ENCODE measurements around the gene LIM2. TPM values are rescaled to one million over a fixed set of nuclear protein-coding genes. Genes with fewer than 3 reads are reported as not detected.
"Not testable (repeated sequence)": the region's sequence is repeated elsewhere in the genome, so short reads cannot be mapped to it uniquely, and the experiment has no call there.

Gene LIM2
- total and polyA plus RNA-seq, 2 of the 4 experiments (the other 2 are of a cell fraction), result not detected

- no TSS peak for BruUV-seq (replicated peaks)
- Histone ChIP-seq H3K27me3 (ENCODE audit: control insufficient read depth, insufficient read depth, low read length) (no peaks in the 10 kb centered on the region), H3K4me1 (ENCODE audit: control insufficient read depth, insufficient read depth, low read length) (no peaks in the 10 kb centered on the region), H3K4me3 (ENCODE audit: insufficient read depth, low read depth, low read length) (no peak within 1 kb of the TSS), H3K14ac (replicated peaks; ENCODE audit: low read depth, low read length) (no peak within 1 kb of the TSS), H4K8ac (ENCODE audit: low read depth in 2 of 2, low read length in 2 of 2) (no peak within 1 kb of the TSS), H4K91ac (ENCODE audit: insufficient read depth, low read depth, low read length) (no peak within 1 kb of the TSS), H3K27ac (ENCODE audit: insufficient read depth, low read length) (no peak within 1 kb of the TSS), H2AK5ac (ENCODE audit: low read depth, low read length) (no peak within 1 kb of the TSS), H2BK120ac (ENCODE audit: low read depth, low read length) (no peak within 1 kb of the TSS), H2BK15ac (ENCODE audit: low read depth, low read length) (no peak within 1 kb of the TSS), H2BK5ac (ENCODE audit: low read depth, low read length, poor library complexity, severe bottlenecking) (no peak within 1 kb of the TSS), H3K9me1 (ENCODE audit: insufficient read depth, low read length) (no peaks in the 10 kb centered on the region), H3K36me3 (ENCODE audit: control insufficient read depth, insufficient read depth, low read length) (no peaks in the 10 kb centered on the region), H2AK9ac (replicated peaks; ENCODE audit: low read depth, low read length, poor library complexity) (no peak within 1 kb of the TSS), H2BK20ac (ENCODE audit: low read depth, low read length) (no peak within 1 kb of the TSS), H3K18ac (ENCODE audit: low read depth, low read length) (no peak within 1 kb of the TSS), H3K23ac (ENCODE audit: low read depth, low read length) (no peak within 1 kb of the TSS), H3K9me3 (ENCODE audit: control insufficient read depth, insufficient read depth, low read length) (no peaks in the 10 kb centered on the region), H4K5ac (ENCODE audit: low read depth, low read length) (no peak within 1 kb of the TSS), H2AFZ (replicated peaks; ENCODE audit: low read length, poor library complexity) (peak within 1 kb of the TSS; percentile 51), H3K4me2 (ENCODE audit: low read depth, low read length) (no peak within 1 kb of the TSS), H3K56ac (ENCODE audit: extremely low read depth, insufficient read depth, low read length) (no peak within 1 kb of the TSS), H3K4ac (ENCODE audit: low read depth, low read length) (no peak within 1 kb of the TSS), H3K79me1 (ENCODE audit: low read depth in 1 of 2, low read length in 2 of 2) (no peaks in the 10 kb centered on the region), H4K20me1 (ENCODE audit: insufficient read depth, low read length) (no peaks in the 10 kb centered on the region), H3K9ac (ENCODE audit: low read depth, low read length) (no peak within 1 kb of the TSS)
- DNase-seq (no peak), ATAC-seq (ENCODE audit: low read depth) (no peak)
- CTCF ChIA-PET, result interaction anchor here (1.2 kb wide), 1 partner anchor 20 kb away, joined by 3 read pairs; no protein-coding TSS in a partner anchor
- in situ Hi-C loops (cut with MboI; ENCODE audit: low sequenced_read_pairs), result no loop called here
- intact Hi-C loops (cut with micrococcal nuclease), result no loop called here
- 66% methylated on average over 9 of the region's 21 CpGs; no CpG with 5 or more reads in 1 of the 2 experiments for WGBS, 2 experiments (ENCODE audit: extremely low coverage in 2 of 2, insufficient read length in 1 of 2)
- no peak for TF ChIP-seq NFE2L2 (IDR thresholded peaks at IDR 0.05; ENCODE audit: low read depth, low read length)
- TF ChIP-seq RCOR1 (IDR thresholded peaks at IDR 0.05; ENCODE audit: insufficient replicate concordance, low read length), result no peak
- dilution Hi-C loops (cut with HindIII; ENCODE audit: low sequenced_read_pairs, unreplicated experiment), result no loop called here
- POLR2A ChIA-PET (ENCODE audit: unreplicated experiment), result no interaction called here
Measured at GRCh38 chr19:51417107-51417809, 29.5 kb upstream of the LIM2 start, which contains the start of gene SIGLEC10. TSS of gene SIGLEC10 (minus strand) at chr19:51417642. CDS start at chr19:51417581, 61 bp downstream.

GRCh38 chr19:51416422-51416821 is 28.6 kb upstream of the LIM2 start:
- H2BK20ac ChIP-seq (ENCODE audit: low read depth, low read length); H3K14ac ChIP-seq (replicated peaks; ENCODE audit: low read depth, low read length); H2BK5ac ChIP-seq (ENCODE audit: low read depth, low read length, poor library complexity, severe bottlenecking); H3K27ac ChIP-seq (ENCODE audit: insufficient read depth, low read length); dilution Hi-C loops (cut with HindIII; ENCODE audit: low sequenced_read_pairs, unreplicated experiment); H4K8ac ChIP-seq (ENCODE audit: low read depth in 2 of 2, low read length in 2 of 2); H3K4me3 ChIP-seq (ENCODE audit: insufficient read depth, low read depth, low read length); ATAC-seq (ENCODE audit: low read depth); H3K9me1 ChIP-seq (ENCODE audit: insufficient read depth, low read length); H3K56ac ChIP-seq (ENCODE audit: extremely low read depth, insufficient read depth, low read length); H3K4ac ChIP-seq (ENCODE audit: low read depth, low read length); DNase-seq; H3K4me2 ChIP-seq (ENCODE audit: low read depth, low read length); H4K20me1 ChIP-seq (ENCODE audit: insufficient read depth, low read length); H2BK15ac ChIP-seq (ENCODE audit: low read depth, low read length); POLR2A ChIA-PET (ENCODE audit: unreplicated experiment); CTCF ChIA-PET; H3K9ac ChIP-seq (ENCODE audit: low read depth, low read length); H3K27me3 ChIP-seq (ENCODE audit: control insufficient read depth, insufficient read depth, low read length); intact Hi-C loops (cut with micrococcal nuclease); in situ Hi-C loops (cut with MboI; ENCODE audit: low sequenced_read_pairs); H3K9me3 ChIP-seq (ENCODE audit: control insufficient read depth, insufficient read depth, low read length); H2AK9ac ChIP-seq (replicated peaks; ENCODE audit: low read depth, low read length, poor library complexity); H3K36me3 ChIP-seq (ENCODE audit: control insufficient read depth, insufficient read depth, low read length); H3K18ac ChIP-seq (ENCODE audit: low read depth, low read length); H3K23ac ChIP-seq (ENCODE audit: low read depth, low read length); BruUV-seq (replicated peaks); H3K4me1 ChIP-seq (ENCODE audit: control insufficient read depth, insufficient read depth, low read length); H2AFZ ChIP-seq (replicated peaks; ENCODE audit: low read length, poor library complexity); H3K79me1 ChIP-seq (ENCODE audit: low read depth in 1 of 2, low read length in 2 of 2); H2AK5ac ChIP-seq (ENCODE audit: low read depth, low read length); H4K5ac ChIP-seq (ENCODE audit: low read depth, low read length); H2BK120ac ChIP-seq (ENCODE audit: low read depth, low read length); H4K91ac ChIP-seq (ENCODE audit: insufficient read depth, low read depth, low read length): not testable (repeated sequence)
- WGBS, 2 experiments (ENCODE audit: extremely low coverage in 2 of 2, insufficient read length in 1 of 2), result no CpG with 5 or more reads among the region's 15 CpGs

Measured in IMR-90 (cell line).